Activated CD4-positive, alpha-beta T cell treated with anti-CD3 and anti-CD28 coated beads, Interleukin-2, amount 50 U/mL, for 24 hours (primary cell): ENCODE data around the gene NMT2.
A peak's percentile ranks its signal among the peaks of the same experiment; 100 is the strongest.
"Not testable (repeated sequence)": the region's sequence is repeated elsewhere in the genome, so short reads cannot be mapped to it uniquely, and the experiment has no call there.

Source experiments
- DNase-seq, 2 donors: peaks; one replicate each; pipeline ENCODE4 v3.0.0-alpha.2; 2020; ENCODE audit warnings: low read depth in 1 of 2, low spot score in 1 of 2

NMT2 gene

GRCh38 chr10:15168291-15168785, at the start of gene NMT2:
NMT2 (minus strand) TSS chr10:15168693; CDS start chr10:15168612, 81 bp downstream.
- no peak for DNase-seq

- DNase-seq, result no peak
These were observed 48.2 kb upstream of the NMT2 start for GRCh38 chr10:15216700-15217099.

- no peak for DNase-seq
These were observed 45.7 kb upstream of the NMT2 start for GRCh38 chr10:15214237-15214636.

- no peak for DNase-seq
These were observed 45.0 kb upstream of the NMT2 start for GRCh38 chr10:15213461-15213861.

GRCh38 chr10:15211464-15211979, 43.0 kb upstream of the NMT2 start:
- DNase-seq, result no peak

GRCh38 chr10:15210521-15210920, 42.0 kb upstream of the NMT2 start:
- DNase-seq, result no peak

GRCh38 chr10:15209827-15210509, 41.5 kb upstream of the NMT2 start:
- DNase-seq, result peak; percentile 50 to 77

GRCh38 chr10:15208221-15208620, 39.7 kb upstream of the NMT2 start:
- DNase-seq, result no peak

GRCh38 chr10:15207410-15207809, 38.9 kb upstream of the NMT2 start:
- not testable (repeated sequence) for DNase-seq

GRCh38 chr10:15202639-15203038, 34.1 kb upstream of the NMT2 start:
- DNase-seq, result no peak

GRCh38 chr10:15202301-15202621, 33.8 kb upstream of the NMT2 start:
- DNase-seq, result not testable (repeated sequence)

GRCh38 chr10:15201589-15202300, 33.3 kb upstream of the NMT2 start:
- DNase-seq, result no peak

GRCh38 chr10:15200626-15201025, 32.1 kb upstream of the NMT2 start:
- no peak for DNase-seq

- DNase-seq, result no peak
These were observed 29.4 kb upstream of the NMT2 start for GRCh38 chr10:15197911-15198310.

GRCh38 chr10:15197276-15197675, 28.8 kb upstream of the NMT2 start:
- no peak for DNase-seq

GRCh38 chr10:15196021-15196834, 27.7 kb upstream of the NMT2 start:
- no peak for DNase-seq

GRCh38 chr10:15189133-15189885, 20.8 kb upstream of the NMT2 start:
- DNase-seq, result no peak

GRCh38 chr10:15188603-15189002, 20.1 kb upstream of the NMT2 start:
- peak in 1 of 2 donors; percentile 25 for DNase-seq

- no peak for DNase-seq
These were observed 15.4 kb upstream of the NMT2 start for GRCh38 chr10:15183689-15184481.
